AG04450 (cell line): ENCODE data around the gene ZNF688. TPM values are rescaled to one million over a fixed set of nuclear protein-coding genes. Genes with fewer than 3 reads are reported as not detected.

ENCODE experiments used
- CTCF ChIA-PET: fragments of 300-600, 350-600 bp; formaldehyde crosslinking; extraction: SDS; loops from one replicate; lab custom pipeline; 2022; ENCODE audit warnings: antibody characterized with exemption, inconsistent platforms; lab: Charles Lee
- POLR2A ChIA-PET: fragments of 350-600 bp; formaldehyde crosslinking; extraction: SDS; loops from one replicate; lab custom pipeline; 2021; ENCODE audit warnings: antibody characterized with exemption, inconsistent platforms; lab: Yijun Ruan, JAX
- DNase-seq: peaks from one replicate; pipeline ENCODE4 v3.0.0-alpha.2; 2011; ENCODE audit warnings: low read depth, low spot score
- H3K27ac ChIP-seq: one replicate; pipeline ENCODE4 v1.5.1; 2012; ENCODE audit warnings: low read depth, low read length, control low read depth
- H3K27me3 ChIP-seq: one replicate; pipeline ENCODE4 v1.6.0; 2012; ENCODE audit warnings: low read length; ENCODE audit not compliant: control insufficient read depth, insufficient read depth
- H3K4me3 ChIP-seq: 2 replicates; pipeline ENCODE4 v1.5.1; 2011; ENCODE audit warnings: mild to moderate bottlenecking, low read depth, low read length, control low read depth
- H3K9me3 ChIP-seq: 2 replicates; pipeline ENCODE4 v1.5.1; 2012; ENCODE audit warnings: low read length; ENCODE audit not compliant: control insufficient read depth, insufficient read depth
- polyA plus RNA-seq: library from polyadenylated mRNA; depleted of rRNA; stranded (reverse); fragments of >200 nt; gene quantifications from 2 replicates; pipeline ENCODE4 v1.2.3, GENCODE V29; 2011
- TF ChIP-seq, protein P1 (sequence below): IDR thresholded peaks from 2 replicates; pipeline ENCODE4 v1.5.1; 2011; ENCODE audit warnings: low read depth, low read length, control low read depth, inconsistent platforms

The ZNF688 gene
- polyA plus RNA-seq, 1 experiment: 6.8 TPM

DNA sequence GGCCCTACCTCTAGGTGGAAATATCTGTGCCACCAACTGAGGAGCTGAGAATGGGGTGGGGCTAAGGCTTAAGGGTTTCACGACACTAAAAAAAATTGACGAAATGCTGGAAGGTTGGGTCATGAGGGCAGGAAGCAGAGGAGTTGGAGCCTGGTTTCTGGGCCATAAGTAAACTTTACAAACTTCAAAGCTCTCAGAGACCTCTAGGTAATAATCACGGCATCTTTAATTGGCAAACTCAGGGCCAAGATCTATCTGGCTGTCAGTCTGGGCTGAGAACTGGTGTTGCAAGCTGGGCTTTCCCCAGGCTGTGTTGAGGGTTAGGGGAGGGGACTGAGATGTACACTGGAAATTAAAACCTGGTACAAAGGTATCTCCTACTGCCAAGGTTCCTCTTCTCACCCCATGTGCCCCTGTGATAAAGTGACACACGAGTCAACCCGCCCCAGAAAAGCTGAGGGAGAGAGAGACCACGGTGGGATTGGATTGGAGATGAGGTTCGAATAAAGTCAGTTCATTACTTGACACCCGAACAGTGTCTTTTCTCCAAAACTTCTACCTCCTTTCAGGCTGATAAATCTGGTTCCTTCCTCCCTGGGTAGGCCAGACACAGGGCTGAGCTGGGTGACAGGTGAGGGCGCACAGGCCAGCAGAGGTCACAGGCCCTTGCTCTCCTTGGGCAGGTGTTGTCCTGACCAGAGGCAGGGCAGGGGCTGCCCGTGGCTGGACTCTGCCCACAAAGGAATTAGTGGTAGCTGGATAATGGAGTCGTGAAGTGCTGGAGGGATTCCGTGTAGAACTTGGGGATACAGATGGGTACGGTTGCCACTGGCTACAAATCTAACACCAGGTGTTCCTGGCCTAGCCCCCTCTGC, 41.1 kb downstream of the ZNF688 start:
- DNase-seq: no peak
- CTCF ChIA-PET: interaction anchor here (0.5 to 0.6 kb wide), 2 partner anchors 38 to 81 kb away, joined by 3 read pairs; no protein-coding TSS in a partner anchor
- H3K9me3 ChIP-seq: no peaks in the 10 kb centered on the region; the same call in 1 of the 2 replicates
- H3K27ac ChIP-seq: no peak overlapping the region
- no peak overlapping the region for H3K4me3 ChIP-seq
- TF ChIP-seq, protein P1, sequence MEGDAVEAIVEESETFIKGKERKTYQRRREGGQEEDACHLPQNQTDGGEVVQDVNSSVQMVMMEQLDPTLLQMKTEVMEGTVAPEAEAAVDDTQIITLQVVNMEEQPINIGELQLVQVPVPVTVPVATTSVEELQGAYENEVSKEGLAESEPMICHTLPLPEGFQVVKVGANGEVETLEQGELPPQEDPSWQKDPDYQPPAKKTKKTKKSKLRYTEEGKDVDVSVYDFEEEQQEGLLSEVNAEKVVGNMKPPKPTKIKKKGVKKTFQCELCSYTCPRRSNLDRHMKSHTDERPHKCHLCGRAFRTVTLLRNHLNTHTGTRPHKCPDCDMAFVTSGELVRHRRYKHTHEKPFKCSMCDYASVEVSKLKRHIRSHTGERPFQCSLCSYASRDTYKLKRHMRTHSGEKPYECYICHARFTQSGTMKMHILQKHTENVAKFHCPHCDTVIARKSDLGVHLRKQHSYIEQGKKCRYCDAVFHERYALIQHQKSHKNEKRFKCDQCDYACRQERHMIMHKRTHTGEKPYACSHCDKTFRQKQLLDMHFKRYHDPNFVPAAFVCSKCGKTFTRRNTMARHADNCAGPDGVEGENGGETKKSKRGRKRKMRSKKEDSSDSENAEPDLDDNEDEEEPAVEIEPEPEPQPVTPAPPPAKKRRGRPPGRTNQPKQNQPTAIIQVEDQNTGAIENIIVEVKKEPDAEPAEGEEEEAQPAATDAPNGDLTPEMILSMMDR: no peak
- POLR2A ChIA-PET: interaction anchor here (0.6 kb wide), 1 partner anchor 135 kb away, joined by 10 read pairs; the partner anchor contains the start of gene ZNF48
- no peaks in the 10 kb centered on the region for H3K27me3 ChIP-seq

DNA sequence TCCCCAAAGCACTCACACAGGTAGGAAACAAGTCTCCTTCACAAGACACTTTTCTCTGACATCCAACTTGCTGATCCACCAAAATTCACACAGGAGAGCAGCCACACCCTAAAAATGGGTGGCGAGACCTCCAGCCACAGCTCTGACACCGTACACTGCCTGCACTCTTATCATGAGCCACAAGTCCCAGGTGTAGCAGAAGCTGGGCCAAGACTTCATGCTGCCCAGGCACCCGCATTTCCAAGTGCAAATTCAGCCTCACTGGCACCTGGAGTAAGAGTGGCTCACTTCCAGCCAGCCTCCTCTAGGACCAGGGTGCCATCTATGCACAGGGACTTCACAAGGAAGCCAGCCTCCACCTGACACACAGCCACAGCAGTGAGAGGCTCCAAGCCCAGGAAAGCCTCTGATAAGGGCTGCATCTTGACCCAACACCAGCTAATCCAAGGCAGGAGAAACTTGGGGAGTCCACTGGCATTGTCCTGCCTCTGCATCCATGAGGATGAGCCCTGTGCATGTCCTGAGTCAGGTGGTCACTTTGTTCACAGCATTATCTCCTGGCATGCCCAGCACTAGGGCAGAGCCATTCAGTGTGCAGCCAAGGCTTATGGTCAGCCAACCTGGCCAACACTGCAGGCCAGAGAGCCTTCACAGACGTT, 42.6 kb downstream of the ZNF688 start:
- CTCF ChIA-PET: interaction anchor here (0.6 to 1.8 kb wide), 2 partner anchors 70 to 79 kb away, joined by 4 to 6 read pairs; no protein-coding TSS in a partner anchor
- no peak for DNase-seq

DNA sequence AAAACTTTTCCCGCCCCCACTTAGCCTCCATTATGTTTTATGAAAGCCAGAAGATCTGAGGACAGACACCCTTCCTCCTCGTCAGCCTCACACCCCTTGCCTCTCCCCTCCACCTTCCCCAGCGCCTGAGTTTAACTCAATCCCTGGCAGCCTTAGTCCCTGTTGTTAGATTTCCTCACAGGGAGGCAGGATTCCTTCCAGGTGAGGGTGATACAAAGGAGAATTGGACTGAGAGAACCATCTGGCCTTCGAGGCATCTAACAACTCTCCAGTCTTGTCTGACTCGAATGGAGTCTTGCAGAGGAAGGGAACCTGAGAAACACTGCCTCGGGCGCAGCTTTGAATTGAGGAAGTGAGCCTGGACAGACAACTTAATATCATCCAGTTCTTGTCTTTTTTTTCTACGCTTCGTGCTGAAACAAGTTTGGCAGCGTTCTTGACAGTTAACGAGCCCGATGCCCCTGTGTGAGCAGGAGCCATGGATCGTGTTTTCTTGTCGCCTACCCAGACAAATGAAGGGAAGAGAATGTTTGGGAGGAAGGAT, 43.8 kb downstream of the ZNF688 start:
- no peak overlapping the region for H3K27ac ChIP-seq
- CTCF ChIA-PET: interaction anchor here (1.8 kb wide), 1 partner anchor 71 kb away, joined by 4 read pairs; no protein-coding TSS in a partner anchor
- DNase-seq: no peak

More for the DNA sequence above, 42.6 kb downstream of the ZNF688 start:
- POLR2A ChIA-PET: interaction anchor here (0.6 kb wide), 1 partner anchor 71 kb away, joined by 3 read pairs; no protein-coding TSS in a partner anchor
- H3K4me3 ChIP-seq: no peak overlapping the region
- TF ChIP-seq, protein P1: no peak
- no peaks in the 10 kb centered on the region; the same call in 1 of the 2 replicates for H3K9me3 ChIP-seq
- no peaks in the 10 kb centered on the region for H3K27me3 ChIP-seq
- no peak overlapping the region for H3K27ac ChIP-seq

DNA sequence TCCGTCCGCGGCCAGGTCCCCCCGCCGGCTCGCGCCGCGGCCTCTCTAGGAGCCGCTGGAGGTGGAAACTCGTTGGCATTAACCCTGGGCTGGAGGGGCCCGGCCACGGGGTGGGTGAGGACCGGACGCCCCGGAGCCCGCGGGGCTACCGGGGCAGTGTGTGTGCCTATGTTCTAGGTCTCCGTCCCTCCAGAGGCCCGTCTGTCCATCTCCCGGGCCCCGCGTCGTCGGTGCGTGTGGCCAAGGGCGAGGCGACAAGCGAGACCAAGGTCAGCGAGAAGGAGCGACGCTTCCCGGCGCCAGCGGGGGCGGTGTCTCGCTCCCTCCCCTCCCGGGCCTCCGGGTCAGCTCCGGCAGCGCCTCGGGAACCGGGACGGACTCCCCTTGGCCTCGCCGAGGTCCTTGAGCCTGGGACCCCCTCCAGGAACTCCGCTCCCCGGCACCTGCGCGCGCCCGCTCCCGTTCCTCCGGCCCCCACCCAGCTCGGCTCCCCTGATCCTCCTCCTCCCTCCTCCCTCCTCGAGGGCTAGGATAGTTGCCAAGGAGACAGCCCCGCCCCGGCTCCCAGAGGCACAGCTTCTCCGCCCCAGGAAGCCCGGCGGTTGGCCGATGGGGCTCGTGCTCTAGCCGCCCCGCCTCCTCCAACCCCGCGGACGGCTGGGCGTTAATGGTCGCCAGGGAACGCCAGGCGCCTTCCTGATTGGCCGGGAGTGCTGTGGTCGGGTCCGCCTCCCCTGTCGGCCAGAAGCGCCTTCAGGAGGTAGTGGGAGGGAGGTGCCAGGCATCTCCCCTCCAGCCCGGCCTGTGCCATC, 44.5 kb downstream of the ZNF688 start:
- CTCF ChIA-PET: interaction anchor here (0.6 kb wide), 1 partner anchor 415 kb away, joined by 3 read pairs; no protein-coding TSS in a partner anchor
- DNase-seq: peak; percentile 91
- POLR2A ChIA-PET: interaction anchor here (0.6 to 1.8 kb wide), 7 partner anchors 9 to 131 kb away, joined by 3 to 6 read pairs (median 5); partner anchors contain the start of genes DCTPP1, FBRS, ZNF688 and ZNF764
- H3K9me3 ChIP-seq: no peaks in the 10 kb centered on the region; the same call in 1 of the 2 replicates
- TF ChIP-seq, protein P1: peak; percentile 19; the same call in 1 of the 2 replicates
- peak overlapping the region; percentile 65 for H3K27ac ChIP-seq
- H3K27me3 ChIP-seq: no peaks in the 10 kb centered on the region
- H3K4me3 ChIP-seq: peak overlapping the region; percentile 81

More for the DNA sequence above, 43.8 kb downstream of the ZNF688 start:
- Histone ChIP-seq H3K4me3 (peak overlapping the region; percentile 48), H3K27me3 (no peaks in the 10 kb centered on the region), H3K9me3 (no peaks in the 10 kb centered on the region; the same call in 1 of the 2 replicates)
- TF ChIP-seq, protein P1: no peak
- POLR2A ChIA-PET: interaction anchor here (0.6 to 1.8 kb wide), 7 partner anchors 8 to 131 kb away, joined by 3 to 6 read pairs (median 5); partner anchors contain the start of genes DCTPP1, FBRS, ZNF688 and ZNF764
